ENCODE data around the gene YWHAG. TPM values are rescaled to one million over a fixed set of nuclear protein-coding genes. Genes with fewer than 3 reads are reported as not detected.

YWHAG gene
- total RNA-seq, 1 donor = 121 TPM

DNA sequence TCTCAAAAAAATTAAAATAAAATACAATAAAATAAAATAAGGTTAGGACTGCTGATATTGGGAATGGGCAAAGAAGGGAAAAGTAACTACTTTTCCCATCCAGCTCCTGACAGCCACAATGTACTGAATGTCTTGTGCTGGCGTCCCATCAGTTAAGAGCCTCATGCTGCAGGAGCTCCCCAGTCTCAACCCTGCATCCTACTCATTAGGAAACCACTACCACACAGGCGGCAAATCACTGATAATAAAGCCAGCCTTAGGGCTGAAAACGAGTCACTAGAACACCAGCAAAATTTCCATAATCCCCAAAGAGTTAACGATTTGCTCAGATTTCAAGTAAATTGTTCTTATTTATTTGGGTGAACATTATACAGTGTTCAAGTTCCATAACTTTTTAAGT, 4.3 kb downstream of the YWHAG start:
- H3K27ac ChIP-seq (ENCODE audit: low read depth, low read length) = no peak overlapping the region

DNA sequence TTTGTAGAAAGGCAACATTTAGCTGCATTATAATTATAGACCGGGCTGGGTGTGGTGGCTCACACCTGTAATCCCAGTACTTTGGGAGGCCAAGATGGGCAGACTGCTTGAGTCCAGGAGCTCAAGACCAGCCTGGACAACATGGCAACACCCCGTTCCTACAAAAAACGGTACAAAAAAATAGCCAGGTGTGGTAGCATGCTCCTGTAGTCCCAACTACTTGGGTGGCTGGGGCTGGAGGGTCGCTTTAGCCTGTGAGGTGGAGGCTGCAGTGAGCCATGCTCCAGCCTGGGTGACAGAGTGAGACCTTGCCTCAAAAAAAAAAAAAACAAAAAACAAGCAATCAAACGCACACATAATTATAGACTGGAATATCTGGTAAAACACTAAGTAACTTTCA, 5.0 kb downstream of the YWHAG start:
- no peak overlapping the region for H2AFZ ChIP-seq (ENCODE audit: low read length)
- peaks cover 86% of the 10 kb centered on the region for H4K20me1 ChIP-seq (ENCODE audit: insufficient read depth, low read length)
- H3K4me3 ChIP-seq (ENCODE audit: insufficient read depth, low read length) = no peak overlapping the region
- H3K4me1 ChIP-seq (ENCODE audit: insufficient read depth, low read length) = peaks cover 28% of the 10 kb centered on the region
- H3K4me2 ChIP-seq (ENCODE audit: insufficient read depth, low read length) = peak overlapping the region; percentile 14
- TF ChIP-seq, protein P1, sequence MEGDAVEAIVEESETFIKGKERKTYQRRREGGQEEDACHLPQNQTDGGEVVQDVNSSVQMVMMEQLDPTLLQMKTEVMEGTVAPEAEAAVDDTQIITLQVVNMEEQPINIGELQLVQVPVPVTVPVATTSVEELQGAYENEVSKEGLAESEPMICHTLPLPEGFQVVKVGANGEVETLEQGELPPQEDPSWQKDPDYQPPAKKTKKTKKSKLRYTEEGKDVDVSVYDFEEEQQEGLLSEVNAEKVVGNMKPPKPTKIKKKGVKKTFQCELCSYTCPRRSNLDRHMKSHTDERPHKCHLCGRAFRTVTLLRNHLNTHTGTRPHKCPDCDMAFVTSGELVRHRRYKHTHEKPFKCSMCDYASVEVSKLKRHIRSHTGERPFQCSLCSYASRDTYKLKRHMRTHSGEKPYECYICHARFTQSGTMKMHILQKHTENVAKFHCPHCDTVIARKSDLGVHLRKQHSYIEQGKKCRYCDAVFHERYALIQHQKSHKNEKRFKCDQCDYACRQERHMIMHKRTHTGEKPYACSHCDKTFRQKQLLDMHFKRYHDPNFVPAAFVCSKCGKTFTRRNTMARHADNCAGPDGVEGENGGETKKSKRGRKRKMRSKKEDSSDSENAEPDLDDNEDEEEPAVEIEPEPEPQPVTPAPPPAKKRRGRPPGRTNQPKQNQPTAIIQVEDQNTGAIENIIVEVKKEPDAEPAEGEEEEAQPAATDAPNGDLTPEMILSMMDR (IDR thresholded peaks at IDR 0.05; ENCODE audit: extremely low read depth, low read depth, low read length) = no peak
- peaks cover 38% of the 10 kb centered on the region for H3K36me3 ChIP-seq (ENCODE audit: insufficient read depth, low read length)
- H3K9me3 ChIP-seq (ENCODE audit: low read depth, low read length) = no peaks in the 10 kb centered on the region
- no peak overlapping the region for H3K27ac ChIP-seq (ENCODE audit: low read depth, low read length)
- H3K79me2 ChIP-seq (ENCODE audit: insufficient read depth, low read length) = peaks cover 100% of the 10 kb centered on the region
- no peaks in the 10 kb centered on the region for H3K27me3 ChIP-seq (ENCODE audit: insufficient read depth, low read length)
- no peak for DNase-seq (ENCODE audit: insufficient read length, low spot score, missing footprints)

More for the DNA sequence above, 4.3 kb downstream of the YWHAG start:
- Histone ChIP-seq H3K4me1 (ENCODE audit: insufficient read depth, low read length) (peaks cover 29% of the 10 kb centered on the region), H3K4me3 (ENCODE audit: insufficient read depth, low read length) (no peak overlapping the region), H3K9me3 (ENCODE audit: low read depth, low read length) (no peaks in the 10 kb centered on the region), H2AFZ (ENCODE audit: low read length) (no peak overlapping the region), H3K79me2 (ENCODE audit: insufficient read depth, low read length) (peaks cover 92% of the 10 kb centered on the region), H3K4me2 (ENCODE audit: insufficient read depth, low read length) (no peak overlapping the region), H3K36me3 (ENCODE audit: insufficient read depth, low read length) (peaks cover 34% of the 10 kb centered on the region), H4K20me1 (ENCODE audit: insufficient read depth, low read length) (peaks cover 81% of the 10 kb centered on the region), H3K27me3 (ENCODE audit: insufficient read depth, low read length) (no peaks in the 10 kb centered on the region)
- no peak for DNase-seq (ENCODE audit: insufficient read length, low spot score, missing footprints)
- TF ChIP-seq, protein P1 (IDR thresholded peaks at IDR 0.05; ENCODE audit: extremely low read depth, low read depth, low read length) = no peak

DNA sequence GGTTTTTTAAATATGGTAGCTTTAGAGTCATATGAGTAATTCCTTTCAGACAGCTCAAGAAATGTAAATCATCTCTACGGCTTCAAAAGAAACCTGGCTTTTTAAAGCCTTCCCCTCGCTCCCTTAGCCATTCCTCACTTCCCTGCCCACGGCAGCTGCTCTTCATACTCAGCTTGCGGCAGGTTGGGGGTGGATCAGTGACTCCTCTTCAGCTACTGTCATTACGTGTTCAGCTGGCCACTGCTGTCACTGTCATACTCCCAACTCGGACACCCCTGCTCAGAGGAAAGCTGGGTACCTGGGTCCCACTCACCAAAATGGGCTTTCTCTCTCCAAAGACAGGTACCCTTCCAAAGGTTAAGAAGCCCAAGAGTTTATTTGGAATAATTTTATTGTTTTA, 6.6 kb downstream of the YWHAG start:
- peaks cover 28% of the 10 kb centered on the region for H3K4me1 ChIP-seq (ENCODE audit: insufficient read depth, low read length)

DNA sequence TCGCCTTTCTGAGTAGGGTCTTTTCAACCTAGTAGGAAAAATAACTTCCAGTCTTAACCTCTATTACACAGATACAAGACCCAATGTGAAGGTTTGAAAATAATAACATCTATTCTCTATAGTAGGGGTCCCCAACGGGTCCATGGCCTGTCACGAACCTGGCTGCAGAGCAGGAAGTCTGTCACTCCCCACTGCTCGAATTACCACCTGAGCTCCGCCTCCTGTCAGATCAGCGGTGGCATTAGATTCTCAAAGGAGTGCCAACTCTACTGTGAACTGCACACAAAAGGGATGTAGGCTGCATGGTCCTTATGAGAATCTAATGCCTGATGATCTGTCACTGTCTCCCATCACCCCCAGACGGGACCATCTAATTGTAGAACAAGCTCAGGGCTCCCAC, 7.4 kb downstream of the YWHAG start:
- Histone ChIP-seq H3K4me2 (ENCODE audit: insufficient read depth, low read length) (peak overlapping the region; percentile 9), H3K27ac (ENCODE audit: low read depth, low read length) (no peak overlapping the region), H2AFZ (ENCODE audit: low read length) (no peak overlapping the region), H3K4me3 (ENCODE audit: insufficient read depth, low read length) (no peak overlapping the region), H3K79me2 (ENCODE audit: insufficient read depth, low read length) (peaks cover 100% of the 10 kb centered on the region), H3K4me1 (ENCODE audit: insufficient read depth, low read length) (peaks cover 20% of the 10 kb centered on the region), H3K9me3 (ENCODE audit: low read depth, low read length) (no peaks in the 10 kb centered on the region), H3K36me3 (ENCODE audit: insufficient read depth, low read length) (peaks cover 50% of the 10 kb centered on the region), H3K27me3 (ENCODE audit: insufficient read depth, low read length) (no peaks in the 10 kb centered on the region), H4K20me1 (ENCODE audit: insufficient read depth, low read length) (peaks cover 85% of the 10 kb centered on the region)
- TF ChIP-seq, protein P1 (IDR thresholded peaks at IDR 0.05; ENCODE audit: extremely low read depth, low read depth, low read length) = no peak
- DNase-seq (ENCODE audit: insufficient read length, low spot score, missing footprints) = no peak

More for the DNA sequence above, 6.6 kb downstream of the YWHAG start:
- Histone ChIP-seq H3K36me3 (ENCODE audit: insufficient read depth, low read length) (peaks cover 47% of the 10 kb centered on the region), H3K27ac (ENCODE audit: low read depth, low read length) (peak overlapping the region; percentile 49), H3K4me3 (ENCODE audit: insufficient read depth, low read length) (no peak overlapping the region), H2AFZ (ENCODE audit: low read length) (no peak overlapping the region), H4K20me1 (ENCODE audit: insufficient read depth, low read length) (peaks cover 87% of the 10 kb centered on the region), H3K27me3 (ENCODE audit: insufficient read depth, low read length) (no peaks in the 10 kb centered on the region), H3K4me2 (ENCODE audit: insufficient read depth, low read length) (peak overlapping the region; percentile 32), H3K9me3 (ENCODE audit: low read depth, low read length) (no peaks in the 10 kb centered on the region), H3K79me2 (ENCODE audit: insufficient read depth, low read length) (peaks cover 100% of the 10 kb centered on the region)
- DNase-seq (ENCODE audit: insufficient read length, low spot score, missing footprints) = no peak
- TF ChIP-seq, protein P1 (IDR thresholded peaks at IDR 0.05; ENCODE audit: extremely low read depth, low read depth, low read length) = no peak

All from osteoblast (primary cell).